Activated CD8-positive, alpha-beta T cell treated with anti-CD3 and anti-CD28 coated beads, Interleukin-2, amount 10 ng/mL, durations not matched to agents 7 days and 5 days (primary cell): ENCODE results near the gene LPAR1. TPM values are rescaled to one million over a fixed set of nuclear protein-coding genes. Genes with fewer than 3 reads are reported as not detected.

Experiments
- ATAC-seq: fragments of 150-1000 bp; cut with Tn5 transposase; one replicate; pipeline ENCODE4 v1.10.0; 2021; ENCODE audit warnings: moderate library complexity
- CTCF ChIA-PET: fragments of 350-600 bp; sonication (Branson Sonifier 250); formaldehyde crosslinking; loops from one replicate; lab custom pipeline; 2021; ENCODE audit warnings: antibody characterized with exemption; lab: Charles Lee
- POLR2A ChIA-PET: fragments of 350-600 bp; sonication (Branson Sonifier 250); formaldehyde crosslinking; loops from one replicate; lab custom pipeline; 2021; ENCODE audit warnings: antibody characterized with exemption; lab: Charles Lee
- DNase-seq: peaks from one replicate; pipeline ENCODE4 v3.0.0-alpha.2; 2020
- H3K27ac Mint-ChIP-seq: one replicate; pipeline ENCODE4 v1.8.0; 2021; ENCODE audit warnings: mild to moderate bottlenecking, mixed read lengths
- H3K27me3 Mint-ChIP-seq: one replicate; pipeline ENCODE4 v1.8.0; 2021; ENCODE audit warnings: low read depth, mixed read lengths
- H3K36me3 Mint-ChIP-seq: one replicate; pipeline ENCODE4 v1.8.0; 2021; ENCODE audit warnings: low read depth, mixed read lengths
- H3K4me1 Mint-ChIP-seq: one replicate; pipeline ENCODE4 v1.8.0; 2021; ENCODE audit warnings: low read depth, mixed read lengths
- H3K4me3 Mint-ChIP-seq: one replicate; pipeline ENCODE4 v1.8.0; 2021; ENCODE audit warnings: mild to moderate bottlenecking, mixed read lengths
- H3K9me3 Mint-ChIP-seq: one replicate; pipeline ENCODE4 v1.8.0; 2022; ENCODE audit warnings: mixed read lengths; ENCODE audit not compliant: insufficient read depth
- total RNA-seq, 2 experiments: library from RNA; stranded (reverse); gene quantifications; one replicate each; pipeline ENCODE4 v1.2.3, GENCODE V29; 2021

LPAR1 gene
- total RNA-seq, 2 experiments from 2014 or later: not detected

DNA sequence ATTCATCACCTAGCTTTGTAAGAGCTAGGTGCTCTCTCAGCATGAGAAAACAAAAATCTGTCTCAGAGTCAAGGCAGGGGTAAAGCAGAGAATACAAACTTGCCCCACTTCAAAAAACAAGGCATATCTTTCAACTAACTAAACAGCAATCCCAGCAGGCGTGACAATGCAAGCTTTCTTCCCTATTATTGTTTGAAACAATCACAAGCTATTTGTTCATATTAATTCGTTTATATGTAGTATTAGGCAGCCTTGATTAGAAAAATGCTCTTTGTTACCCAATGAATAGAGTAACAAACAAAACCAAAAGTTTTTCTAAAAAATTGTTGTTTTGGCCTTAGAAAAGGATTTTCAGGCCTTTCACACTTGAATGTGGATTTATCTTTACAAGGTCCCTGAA is 71.1 kb downstream of the LPAR1 start:
- Mint-ChIP-seq H3K36me3 (no peaks in the 10 kb centered on the region), H3K27me3 (no peaks in the 10 kb centered on the region)
- POLR2A ChIA-PET: no interaction called here

DNA sequence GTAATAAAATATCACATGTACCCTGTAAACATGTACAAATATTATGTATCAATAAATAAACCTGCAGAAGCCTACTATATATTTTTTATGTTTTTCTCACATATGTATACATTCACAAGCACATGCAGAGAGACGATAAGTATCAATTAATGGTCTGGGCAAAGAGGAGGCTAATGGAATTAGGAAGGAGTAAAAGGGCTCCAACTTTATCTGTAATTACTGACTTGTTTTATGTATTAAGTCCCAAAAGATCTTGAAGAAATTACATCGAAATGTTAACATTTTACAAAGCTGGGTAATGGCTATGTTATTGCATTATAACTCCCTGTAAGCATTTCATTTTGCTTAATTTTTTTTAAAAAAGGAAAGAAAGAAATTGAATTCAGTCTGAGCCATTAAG is 78.0 kb downstream of the LPAR1 start:
- no peak for DNase-seq
- Mint-ChIP-seq H3K27me3 (no peaks in the 10 kb centered on the region), H3K4me1 (no peaks in the 10 kb centered on the region), H3K9me3 (no peaks in the 10 kb centered on the region), H3K27ac (no peak overlapping the region), H3K36me3 (no peaks in the 10 kb centered on the region), H3K4me3 (no peak overlapping the region)
- no peak for ATAC-seq
- CTCF ChIA-PET: no interaction called here
- POLR2A ChIA-PET: no interaction called here

More for the DNA sequence above, 71.1 kb downstream of the LPAR1 start:
- CTCF ChIA-PET: no interaction called here
- H3K4me3 Mint-ChIP-seq: no peak overlapping the region
- ATAC-seq (no peak), DNase-seq (no peak)
- H3K4me1 Mint-ChIP-seq: no peaks in the 10 kb centered on the region
- H3K27ac Mint-ChIP-seq: no peak overlapping the region
- H3K9me3 Mint-ChIP-seq: no peaks in the 10 kb centered on the region

DNA sequence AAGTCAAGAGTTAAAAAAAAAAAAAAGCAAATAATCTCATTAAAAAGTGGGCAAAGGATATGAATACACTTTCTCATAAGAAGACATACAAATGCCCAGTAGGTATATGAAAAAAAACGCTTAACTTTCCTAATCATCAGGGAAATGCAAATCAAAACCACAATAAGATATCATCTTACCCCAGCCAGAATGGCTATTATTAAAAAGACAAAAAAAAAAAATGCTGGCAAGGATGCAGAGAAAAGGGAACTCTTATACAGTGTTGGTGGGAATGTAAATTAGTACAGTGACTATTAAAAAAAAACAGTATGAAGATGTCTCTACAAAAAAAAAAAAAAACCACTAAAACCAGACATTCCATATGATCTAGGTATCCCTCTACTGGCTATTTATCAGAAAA is 79.4 kb downstream of the LPAR1 start:
- H3K4me1 Mint-ChIP-seq: no peaks in the 10 kb centered on the region
- H3K36me3 Mint-ChIP-seq: no peaks in the 10 kb centered on the region
- ChIA-PET CTCF (no interaction called here), POLR2A (no interaction called here)
- H3K9me3 Mint-ChIP-seq: no peaks in the 10 kb centered on the region
- no peaks in the 10 kb centered on the region for H3K27me3 Mint-ChIP-seq
- H3K27ac Mint-ChIP-seq: no peak overlapping the region
- no peak overlapping the region for H3K4me3 Mint-ChIP-seq
- ATAC-seq (no peak), DNase-seq (no peak)

DNA sequence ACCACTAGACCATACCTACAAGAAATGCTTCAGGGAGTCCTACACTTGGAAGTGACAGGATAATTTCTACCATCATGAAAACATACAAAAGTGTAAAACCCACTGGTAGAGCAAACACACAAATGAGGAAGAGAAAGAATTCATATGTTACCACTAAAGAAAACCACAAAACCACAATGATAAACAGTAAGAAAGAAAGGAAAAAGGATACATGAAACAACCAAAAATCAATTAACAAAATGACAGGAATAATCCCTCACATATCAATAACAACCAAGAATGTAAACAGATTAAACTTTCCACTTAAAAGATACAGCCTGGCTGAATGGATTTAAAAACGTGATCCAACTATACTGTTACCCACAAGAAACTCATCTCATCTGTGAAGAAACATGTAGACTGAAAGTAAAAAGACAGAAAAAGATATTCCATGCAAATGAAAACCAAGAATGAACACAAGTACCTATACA is 83.4 kb downstream of the LPAR1 start:
- ChIA-PET POLR2A (no interaction called here), CTCF (no interaction called here)
- Mint-ChIP-seq H3K4me1 (no peaks in the 10 kb centered on the region), H3K36me3 (no peaks in the 10 kb centered on the region), H3K27me3 (no peaks in the 10 kb centered on the region), H3K9me3 (peaks cover 7% of the 10 kb centered on the region), H3K4me3 (no peak overlapping the region), H3K27ac (no peak overlapping the region)
- ATAC-seq: no peak
- DNase-seq: no peak

DNA sequence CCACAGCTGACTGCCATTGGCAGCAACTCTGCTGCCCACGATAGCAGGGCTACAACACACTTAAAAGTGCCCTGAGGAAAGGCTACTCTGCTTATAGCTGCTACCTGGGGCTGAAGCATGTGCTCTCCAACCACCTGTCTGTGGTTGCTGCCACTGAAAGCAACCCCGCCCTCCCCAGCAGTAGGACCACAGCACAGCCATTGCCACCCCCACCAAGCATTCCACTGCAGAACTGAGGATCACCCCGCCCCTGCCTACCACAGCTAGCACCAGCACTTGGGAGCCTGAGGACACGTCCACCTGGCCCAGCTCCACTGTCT is 85.8 kb downstream of the LPAR1 start:
- Mint-ChIP-seq H3K9me3 (peaks cover 7% of the 10 kb centered on the region), H3K27ac (no peak overlapping the region), H3K4me1 (no peaks in the 10 kb centered on the region), H3K27me3 (no peaks in the 10 kb centered on the region), H3K36me3 (no peaks in the 10 kb centered on the region), H3K4me3 (no peak overlapping the region)
- CTCF ChIA-PET: no interaction called here
- ATAC-seq (no peak), DNase-seq (no peak)
- POLR2A ChIA-PET: no interaction called here

DNA sequence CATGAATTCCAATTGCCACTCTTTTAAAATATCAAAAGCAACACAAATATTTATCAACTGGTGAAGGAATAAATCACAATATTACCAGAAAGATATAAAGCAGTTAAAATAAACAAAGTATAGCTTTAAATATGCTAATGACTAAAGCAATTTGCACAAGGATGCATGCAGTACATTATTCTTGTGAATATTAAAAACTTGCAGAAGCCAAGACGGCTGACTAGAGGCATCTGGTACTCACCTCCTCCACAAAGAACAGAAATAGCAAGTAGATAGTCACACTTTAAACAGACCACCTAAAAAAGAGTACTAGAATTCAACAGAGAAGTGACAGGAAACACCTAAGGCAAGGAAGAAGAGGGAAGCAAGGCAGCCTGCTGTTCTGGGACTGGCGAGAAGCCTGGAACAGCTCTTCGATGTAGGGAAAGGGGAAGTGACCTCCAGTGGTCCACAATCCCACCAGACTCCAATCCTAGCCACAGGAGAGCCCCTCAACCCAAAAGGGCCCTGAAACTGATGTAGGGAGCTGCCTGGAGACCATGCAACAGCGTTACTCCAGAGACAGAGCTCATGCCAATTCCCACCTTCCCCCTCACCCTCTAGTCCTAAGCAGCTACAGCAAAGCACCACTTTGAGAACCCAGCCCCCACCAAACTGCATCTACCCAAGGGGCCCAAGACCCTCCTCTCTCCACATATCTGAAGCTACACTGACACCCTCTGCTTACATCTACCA is 86.3 kb downstream of the LPAR1 start:
- Mint-ChIP-seq H3K27ac (no peak overlapping the region), H3K36me3 (no peaks in the 10 kb centered on the region), H3K4me1 (no peaks in the 10 kb centered on the region), H3K4me3 (no peak overlapping the region), H3K9me3 (peaks cover 7% of the 10 kb centered on the region), H3K27me3 (no peaks in the 10 kb centered on the region)
- ATAC-seq (no peak), DNase-seq (no peak)
- POLR2A ChIA-PET: no interaction called here
- CTCF ChIA-PET: no interaction called here

DNA sequence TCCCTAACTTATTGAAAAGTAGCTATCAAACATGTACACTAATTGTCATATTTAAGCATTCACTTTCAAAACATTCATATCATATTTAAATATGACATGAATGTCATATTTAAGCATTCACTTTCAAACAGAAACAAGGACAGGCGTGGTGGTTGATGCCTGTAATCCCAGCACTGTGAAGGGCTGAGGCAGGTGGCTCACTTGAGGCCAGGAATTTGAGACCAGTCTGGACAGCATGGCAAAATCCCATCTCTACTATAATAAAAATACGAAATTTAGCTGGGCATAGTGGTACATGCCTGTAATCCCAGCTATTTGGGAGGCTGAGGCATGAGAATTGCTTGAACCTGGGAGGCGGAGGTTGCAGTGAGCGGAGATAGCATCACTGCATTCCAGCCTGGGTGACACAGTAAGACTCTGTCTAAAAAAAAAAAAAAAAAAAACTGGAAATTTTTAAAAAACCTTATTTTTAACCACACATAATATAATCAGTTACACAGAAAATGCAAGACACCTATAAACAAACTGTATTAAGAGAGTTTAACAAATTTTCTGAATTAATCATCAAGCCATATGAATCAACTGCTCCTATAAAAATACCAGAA is 88.1 kb downstream of the LPAR1 start:
- no peak for DNase-seq
- Mint-ChIP-seq H3K27ac (no peak overlapping the region), H3K9me3 (peaks cover 7% of the 10 kb centered on the region), H3K36me3 (no peaks in the 10 kb centered on the region), H3K4me1 (no peaks in the 10 kb centered on the region), H3K27me3 (no peaks in the 10 kb centered on the region), H3K4me3 (no peak overlapping the region)
- ATAC-seq: no peak
- CTCF ChIA-PET: no interaction called here
- POLR2A ChIA-PET: no interaction called here

DNA sequence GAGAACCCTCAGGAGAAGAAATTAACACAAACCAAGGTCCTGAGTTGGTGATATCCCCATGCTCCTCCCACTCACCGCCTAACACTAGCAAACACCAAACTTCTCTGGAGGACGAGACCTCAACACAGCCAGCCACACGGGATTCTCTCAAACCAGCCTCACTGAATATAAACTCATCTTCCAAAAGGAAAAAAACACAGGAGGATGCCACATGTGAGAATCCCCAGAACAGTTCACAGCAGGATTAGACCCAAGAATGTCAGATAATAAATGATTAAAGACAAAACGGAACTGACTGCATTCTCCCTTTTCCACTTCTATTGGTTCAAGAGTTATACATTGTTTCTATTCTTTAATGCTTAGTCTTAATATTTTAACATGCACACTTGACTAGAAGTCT is 89.2 kb downstream of the LPAR1 start:
- Mint-ChIP-seq H3K4me1 (no peaks in the 10 kb centered on the region), H3K27ac (no peak overlapping the region), H3K27me3 (no peaks in the 10 kb centered on the region), H3K36me3 (no peaks in the 10 kb centered on the region), H3K9me3 (peaks cover 7% of the 10 kb centered on the region), H3K4me3 (no peak overlapping the region)
- ATAC-seq (no peak), DNase-seq (no peak)
- POLR2A ChIA-PET: no interaction called here
- CTCF ChIA-PET: no interaction called here

DNA sequence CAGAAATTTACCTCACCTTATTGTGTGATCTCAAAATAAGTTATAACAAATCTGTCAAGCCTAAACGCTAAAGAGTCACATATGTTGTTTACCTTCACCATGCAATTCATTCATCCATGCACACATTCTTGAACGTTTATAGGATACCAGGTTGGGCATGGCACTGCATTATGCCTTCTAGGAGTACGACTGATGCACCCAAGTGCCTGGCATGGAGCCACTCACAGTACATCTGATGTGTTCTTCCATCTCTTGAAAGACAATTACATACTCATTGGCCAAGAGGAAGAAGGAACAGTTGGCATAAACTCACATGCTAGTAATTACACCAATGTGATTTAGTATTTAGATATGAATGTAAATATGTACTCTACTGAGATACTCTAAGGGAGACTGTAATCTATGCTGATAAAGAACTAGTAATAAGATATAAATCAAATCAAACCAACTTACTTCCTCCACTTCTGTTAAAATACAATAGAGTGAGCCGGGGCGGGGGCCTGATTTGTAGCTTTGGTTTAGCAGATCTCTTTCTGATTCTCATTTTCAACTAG is 90.7 kb downstream of the LPAR1 start:
- Mint-ChIP-seq H3K27me3 (no peaks in the 10 kb centered on the region), H3K4me3 (no peak overlapping the region), H3K4me1 (no peaks in the 10 kb centered on the region), H3K36me3 (no peaks in the 10 kb centered on the region), H3K27ac (no peak overlapping the region), H3K9me3 (peaks cover 3% of the 10 kb centered on the region)
- no peak for DNase-seq
- ATAC-seq: no peak
- POLR2A ChIA-PET: no interaction called here
- CTCF ChIA-PET: no interaction called here

DNA sequence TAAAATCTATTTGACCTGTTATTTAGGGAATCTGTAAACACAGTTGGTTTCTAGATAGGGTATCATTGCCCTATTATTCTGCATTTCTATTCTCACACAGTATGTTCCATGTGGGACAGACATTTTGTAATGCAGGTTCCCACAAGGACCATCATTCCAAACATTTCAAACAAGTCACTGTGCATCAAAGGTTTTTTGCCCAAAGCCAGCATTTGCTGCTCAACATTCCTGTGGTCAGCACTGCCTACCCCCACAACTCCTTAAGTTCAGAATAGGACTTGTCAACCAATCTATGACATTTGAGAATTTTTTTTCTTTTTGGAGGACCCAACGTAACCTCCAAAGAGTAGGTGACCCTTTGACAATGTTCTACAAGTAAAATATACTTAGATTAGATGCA is 95.7 kb downstream of the LPAR1 start:
- Mint-ChIP-seq H3K27me3 (no peaks in the 10 kb centered on the region), H3K9me3 (no peaks in the 10 kb centered on the region), H3K27ac (no peak overlapping the region), H3K4me1 (no peaks in the 10 kb centered on the region), H3K4me3 (no peak overlapping the region), H3K36me3 (no peaks in the 10 kb centered on the region)
- ChIA-PET POLR2A (no interaction called here), CTCF (no interaction called here)
- DNase-seq: no peak
- no peak for ATAC-seq

DNA sequence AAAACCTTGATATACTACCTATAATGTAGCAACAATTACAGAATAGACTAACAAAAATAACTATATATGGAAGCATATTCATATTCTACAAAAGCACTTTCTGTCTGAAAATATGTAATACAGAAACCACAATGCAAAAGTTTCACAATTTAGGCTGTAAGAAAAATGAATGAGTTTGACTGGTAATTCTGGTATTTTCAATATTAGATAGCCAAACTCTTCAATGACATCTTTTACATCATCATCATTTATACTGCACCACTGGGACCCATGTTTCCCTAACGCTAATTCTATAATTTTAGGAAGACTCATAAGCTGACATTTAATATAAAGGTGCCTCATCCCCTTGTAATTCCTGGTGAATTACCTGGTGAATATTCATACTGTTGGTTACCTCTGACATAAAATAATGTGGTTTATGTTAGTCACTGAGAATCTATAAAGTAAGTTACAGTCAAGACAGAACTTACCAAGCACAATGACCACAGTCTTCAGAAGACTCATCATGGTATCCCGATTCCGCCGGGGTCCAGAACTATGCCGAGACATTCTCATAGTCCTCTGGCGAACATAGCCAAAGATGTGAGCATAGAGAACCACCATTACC is 97.2 kb downstream of the LPAR1 start:
- Mint-ChIP-seq H3K9me3 (no peaks in the 10 kb centered on the region), H3K27ac (no peak overlapping the region), H3K27me3 (no peaks in the 10 kb centered on the region), H3K4me1 (no peaks in the 10 kb centered on the region), H3K36me3 (no peaks in the 10 kb centered on the region), H3K4me3 (no peak overlapping the region)
- ChIA-PET POLR2A (no interaction called here), CTCF (no interaction called here)
- DNase-seq (no peak), ATAC-seq (no peak)

DNA sequence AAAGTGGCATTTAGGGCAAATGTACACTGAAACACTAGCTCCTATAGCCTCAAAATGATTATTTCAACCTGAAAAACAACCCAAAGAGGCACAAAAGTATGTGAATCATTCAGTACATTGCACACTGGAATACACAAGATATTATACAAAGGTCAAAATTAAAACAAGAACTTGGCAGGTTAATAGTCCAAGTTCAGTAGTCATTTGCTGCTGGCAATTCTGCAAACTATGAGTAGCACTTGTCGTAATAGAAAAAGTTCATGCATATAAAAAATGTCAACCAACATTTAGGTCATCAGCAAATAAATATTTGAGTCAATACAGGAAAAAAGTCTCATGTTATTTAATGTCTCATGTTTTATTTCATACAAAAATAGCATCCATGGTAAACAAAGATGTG is 98.7 kb downstream of the LPAR1 start:
- ATAC-seq: no peak
- Mint-ChIP-seq H3K9me3 (no peaks in the 10 kb centered on the region), H3K4me3 (no peak overlapping the region), H3K27ac (no peak overlapping the region), H3K36me3 (no peaks in the 10 kb centered on the region), H3K4me1 (no peaks in the 10 kb centered on the region), H3K27me3 (no peaks in the 10 kb centered on the region)
- CTCF ChIA-PET: no interaction called here
- POLR2A ChIA-PET: no interaction called here
- no peak for DNase-seq
